ENCODE data around the gene MICAL2. TPM values are rescaled to one million over a fixed set of nuclear protein-coding genes. Genes with fewer than 3 reads are reported as not detected.

Gene MICAL2
- total and polyA plus RNA-seq, 12 donors: 8.4 to 80.5 (median 34.1) TPM

DNA sequence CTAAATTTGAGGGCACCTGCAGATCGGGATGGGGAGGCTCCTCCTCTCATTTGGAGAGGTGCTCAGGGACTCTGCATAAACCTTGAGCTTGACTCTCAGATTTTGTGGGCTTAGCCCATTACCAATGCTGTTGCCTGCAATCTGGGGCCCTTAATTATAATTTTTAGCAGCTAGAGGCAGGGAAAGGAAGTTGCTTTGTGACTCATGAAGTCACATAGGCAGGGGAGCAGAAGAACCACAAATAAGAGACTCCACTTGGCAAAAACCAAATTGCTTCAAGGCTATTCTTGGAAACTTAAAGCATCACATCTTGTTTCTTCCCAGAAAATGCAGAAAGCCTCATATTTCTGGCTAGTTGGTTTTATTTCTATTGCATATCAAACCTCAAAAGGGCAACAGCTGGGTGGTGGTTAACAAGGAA is 46.9 kb downstream of the MICAL2 start:
- 40 to 78% (median 51%) methylated on average over 1 of the region's 1 CpG for WGBS, 4 donors
- Histone ChIP-seq H3K27ac (peak overlapping the region in 2 of 5 donors; percentile 64 to 72), H3K36me3 (replicated peaks in 1 of 2) (peaks cover 0 to 7% of the 10 kb centered on the region in 2 donors), H3K9me3 (replicated peaks in 1 of 3) (no peaks in the 10 kb centered on the region), H3K27me3 (no peaks in the 10 kb centered on the region), H3K4me1 (replicated peaks in 1 of 2) (peaks cover 0 to 25% of the 10 kb centered on the region in 2 donors), H3K4me3 (no peak overlapping the region)
- TF ChIP-seq POLR2A (IDR thresholded peaks at IDR 0.05): no peak
- TF ChIP-seq, protein P1, sequence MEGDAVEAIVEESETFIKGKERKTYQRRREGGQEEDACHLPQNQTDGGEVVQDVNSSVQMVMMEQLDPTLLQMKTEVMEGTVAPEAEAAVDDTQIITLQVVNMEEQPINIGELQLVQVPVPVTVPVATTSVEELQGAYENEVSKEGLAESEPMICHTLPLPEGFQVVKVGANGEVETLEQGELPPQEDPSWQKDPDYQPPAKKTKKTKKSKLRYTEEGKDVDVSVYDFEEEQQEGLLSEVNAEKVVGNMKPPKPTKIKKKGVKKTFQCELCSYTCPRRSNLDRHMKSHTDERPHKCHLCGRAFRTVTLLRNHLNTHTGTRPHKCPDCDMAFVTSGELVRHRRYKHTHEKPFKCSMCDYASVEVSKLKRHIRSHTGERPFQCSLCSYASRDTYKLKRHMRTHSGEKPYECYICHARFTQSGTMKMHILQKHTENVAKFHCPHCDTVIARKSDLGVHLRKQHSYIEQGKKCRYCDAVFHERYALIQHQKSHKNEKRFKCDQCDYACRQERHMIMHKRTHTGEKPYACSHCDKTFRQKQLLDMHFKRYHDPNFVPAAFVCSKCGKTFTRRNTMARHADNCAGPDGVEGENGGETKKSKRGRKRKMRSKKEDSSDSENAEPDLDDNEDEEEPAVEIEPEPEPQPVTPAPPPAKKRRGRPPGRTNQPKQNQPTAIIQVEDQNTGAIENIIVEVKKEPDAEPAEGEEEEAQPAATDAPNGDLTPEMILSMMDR (IDR thresholded peaks at IDR 0.05): no peak
- no peak for DNase-seq
- intact Hi-C loops (cut with DNase I): no loop called here

DNA sequence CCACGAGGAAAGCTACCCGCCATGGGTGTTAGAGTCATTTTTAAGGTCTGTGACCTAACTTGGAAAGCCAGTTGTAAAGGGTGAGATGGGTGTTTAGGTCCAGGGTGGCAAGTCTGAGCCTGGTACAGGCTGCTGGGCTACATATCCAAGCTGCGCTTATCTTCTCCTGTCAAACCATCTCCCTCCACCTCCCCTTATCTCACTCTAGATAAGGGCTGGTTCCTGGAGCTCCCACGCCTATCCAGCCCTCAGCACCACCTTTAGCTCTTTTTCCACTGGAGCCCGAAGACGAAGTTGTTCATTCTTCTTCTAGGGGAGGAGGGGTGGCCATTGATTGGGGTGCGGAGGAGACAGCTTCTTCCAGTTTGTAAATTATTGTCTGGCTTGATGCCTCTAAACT is 48.5 kb downstream of the MICAL2 start:
- WGBS, 4 donors: 63 to 84% (median 72%) methylated on average over 7 of the region's 7 CpGs
- peak overlapping the region in 1 of 5 donors; percentile 83 for H3K27ac ChIP-seq
- H3K9me3 ChIP-seq (replicated peaks in 1 of 3): no peaks in the 10 kb centered on the region
- DNase-seq: no peak
- no peaks in the 10 kb centered on the region for H3K27me3 ChIP-seq
- H3K4me1 ChIP-seq (replicated peaks in 1 of 2): peaks cover 0 to 25% of the 10 kb centered on the region in 2 donors
- H3K4me3 ChIP-seq: no peak overlapping the region
- intact Hi-C loops (cut with DNase I): no loop called here
- H3K36me3 ChIP-seq (replicated peaks in 1 of 2): peaks cover 0 to 16% of the 10 kb centered on the region in 2 donors
- no peak for TF ChIP-seq POLR2A (IDR thresholded peaks at IDR 0.05)
- TF ChIP-seq, protein P1 (IDR thresholded peaks at IDR 0.05): no peak

DNA sequence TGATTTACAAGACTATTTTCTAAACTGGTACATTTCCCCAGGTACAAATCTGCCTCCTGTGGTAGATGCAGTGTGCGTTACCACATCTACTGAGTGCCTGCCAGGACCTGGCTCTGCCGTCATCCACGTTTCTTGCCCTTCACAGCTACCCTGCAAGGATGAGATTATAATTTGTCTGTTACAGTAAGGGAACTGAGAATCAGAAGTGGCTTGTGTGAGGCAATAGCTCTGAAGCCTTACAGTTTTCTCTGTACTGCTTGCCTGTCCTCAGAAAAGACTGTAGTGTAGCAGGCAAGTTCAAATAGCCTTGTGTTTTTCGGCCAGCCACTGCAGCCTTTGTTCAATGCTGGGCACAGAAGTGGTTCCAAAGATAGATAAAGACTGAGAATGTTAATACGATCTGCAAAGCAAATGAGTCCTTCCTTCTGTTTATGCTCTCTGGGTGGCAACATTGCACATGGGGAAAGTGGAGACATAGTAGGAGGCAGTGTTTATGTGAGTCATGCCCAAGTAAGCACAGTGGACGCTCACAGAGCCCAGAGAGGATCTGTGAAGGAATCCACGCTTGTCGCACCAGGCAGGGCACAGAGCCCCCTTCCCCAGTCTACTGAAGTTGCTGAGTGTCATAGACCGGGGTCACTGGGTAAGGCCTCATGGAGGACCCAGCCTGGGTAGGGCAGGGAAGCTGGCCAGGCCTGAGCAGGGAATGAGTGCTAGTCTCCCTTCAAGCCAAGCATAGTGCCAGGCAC is 49.1 kb downstream of the MICAL2 start:
- Histone ChIP-seq H3K4me3 (no peak overlapping the region), H3K9me3 (replicated peaks in 1 of 3) (no peaks in the 10 kb centered on the region), H3K27me3 (no peaks in the 10 kb centered on the region), H3K36me3 (replicated peaks in 1 of 2) (peaks cover 0 to 14% of the 10 kb centered on the region in 2 donors), H3K4me1 (replicated peaks in 1 of 2) (peaks cover 0 to 25% of the 10 kb centered on the region in 2 donors), H3K27ac (peak overlapping the region in 2 of 5 donors; percentile 69 to 83)
- intact Hi-C loops (cut with DNase I): no loop called here
- TF ChIP-seq POLR2A (IDR thresholded peaks at IDR 0.05): no peak
- TF ChIP-seq, protein P1 (IDR thresholded peaks at IDR 0.05): no peak
- no peak for DNase-seq
- 57 to 72% (median 68%) methylated on average over 6 to 9 of the region's 9 CpGs for WGBS, 4 donors

DNA sequence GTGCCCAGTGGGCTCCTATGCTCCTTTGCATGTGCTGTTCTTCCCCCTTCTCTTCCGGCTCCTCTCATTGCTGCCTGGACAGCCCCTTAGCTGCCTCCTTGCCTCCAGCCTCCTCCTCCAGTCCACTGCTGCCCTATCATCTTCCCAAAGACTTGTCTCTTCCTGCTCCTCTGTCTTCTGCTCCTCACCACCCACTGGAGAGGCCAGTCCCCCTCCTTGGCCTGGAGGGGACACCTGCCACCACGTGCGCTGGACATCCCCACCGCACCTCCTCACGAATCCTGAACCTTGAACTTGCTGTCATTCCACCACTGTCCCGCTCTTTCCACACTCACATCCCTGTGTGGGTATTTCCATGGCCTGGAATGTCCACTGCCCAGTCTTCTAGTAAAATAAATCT is 49.8 kb downstream of the MICAL2 start:
- 92 to 97% (median 95%) methylated on average over 6 of the region's 6 CpGs for WGBS, 4 donors
- no peaks in the 10 kb centered on the region for H3K27me3 ChIP-seq
- intact Hi-C loops (cut with DNase I): no loop called here
- peak overlapping the region in 3 of 5 donors; percentile 4 to 83 (median 69) for H3K27ac ChIP-seq
- no peaks in the 10 kb centered on the region for H3K9me3 ChIP-seq (replicated peaks in 1 of 3)
- peaks cover 0 to 14% of the 10 kb centered on the region in 2 donors for H3K36me3 ChIP-seq (replicated peaks in 1 of 2)
- no peak for TF ChIP-seq POLR2A (IDR thresholded peaks at IDR 0.05)
- TF ChIP-seq, protein P1 (IDR thresholded peaks at IDR 0.05): no peak
- peaks cover 0 to 25% of the 10 kb centered on the region in 2 donors for H3K4me1 ChIP-seq (replicated peaks in 1 of 2)
- H3K4me3 ChIP-seq: no peak overlapping the region
- no peak for DNase-seq
